ENCODE data around the gene EFNA4.

The EFNA4 gene

DNA sequence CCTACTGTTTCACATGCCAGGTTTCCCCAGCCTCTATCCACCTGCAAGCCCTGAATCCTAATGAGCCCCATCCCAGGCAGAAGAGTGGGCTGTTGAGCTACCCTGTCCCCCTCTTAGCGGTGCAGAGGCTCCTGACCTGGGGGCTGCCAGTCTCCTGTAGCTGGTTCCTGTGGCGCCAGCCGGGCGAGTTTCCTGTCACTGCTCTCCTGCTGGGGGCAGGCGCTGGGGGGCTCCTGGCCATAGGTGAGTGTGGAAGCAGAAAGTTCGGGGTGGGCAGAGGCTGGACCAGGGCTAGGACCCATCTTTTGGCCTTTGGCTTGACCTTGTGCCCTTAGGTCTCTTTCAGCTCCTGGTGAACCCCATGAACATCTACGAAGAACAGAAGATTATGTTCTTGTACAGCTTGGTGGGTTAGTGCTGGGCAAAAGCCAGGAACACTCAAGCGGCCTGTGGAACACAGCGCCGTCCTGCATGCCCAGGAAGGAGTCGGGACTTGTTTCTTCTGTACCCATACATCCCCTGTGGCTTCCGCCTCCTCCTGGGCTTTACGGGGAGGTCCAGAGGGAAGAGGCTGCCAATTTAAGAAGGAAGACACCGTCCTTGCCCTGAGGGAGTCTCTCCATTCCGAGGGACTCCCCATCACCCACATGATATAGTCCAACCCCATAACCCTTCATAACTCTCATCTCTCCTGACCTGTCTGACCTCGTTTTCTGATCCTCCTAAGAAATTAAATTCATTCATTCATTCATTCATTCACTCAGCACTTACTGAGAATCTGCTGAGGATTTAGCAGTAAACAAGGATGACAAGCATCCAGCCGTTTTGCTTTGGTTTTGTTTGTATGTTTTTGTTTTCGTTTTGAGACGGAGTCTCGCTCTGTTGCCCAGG lies 29.0 kb upstream of the EFNA4 start:
- Histone ChIP-seq H3K27me3 (ENCODE audit: control insufficient read depth, insufficient read depth, low read length) (no peaks in the 10 kb centered on the region; the same call in 1 of the 2 replicates), H3K4me3 (ENCODE audit: low read depth, low read length) (no peak overlapping the region), H3K27ac (ENCODE audit: low read depth, low read length) (no peak overlapping the region), H3K9ac (ENCODE audit: low read length) (no peak overlapping the region), H3K4me1 (ENCODE audit: control insufficient read depth, insufficient read depth, low read length) (peaks cover 4% of the 10 kb centered on the region; the same call in 1 of the 2 replicates), H3K9me3 (ENCODE audit: control insufficient read depth, insufficient read depth, low read depth, low read length) (no peaks in the 10 kb centered on the region), H3K36me3 (ENCODE audit: control insufficient read depth, insufficient read depth, low read length) (no peaks in the 10 kb centered on the region)

- no peaks in the 10 kb centered on the region for H3K9me3 ChIP-seq (ENCODE audit: control insufficient read depth, insufficient read depth, low read depth, low read length)
- H3K4me1 ChIP-seq (ENCODE audit: control insufficient read depth, insufficient read depth, low read length): peaks cover 4% of the 10 kb centered on the region; the same call in 1 of the 2 replicates
- H3K36me3 ChIP-seq (ENCODE audit: control insufficient read depth, insufficient read depth, low read length): no peaks in the 10 kb centered on the region
- H3K27ac ChIP-seq (ENCODE audit: low read depth, low read length): no peak overlapping the region
- H3K9ac ChIP-seq (ENCODE audit: low read length): no peak overlapping the region
- H3K27me3 ChIP-seq (ENCODE audit: control insufficient read depth, insufficient read depth, low read length): no peaks in the 10 kb centered on the region; the same call in 1 of the 2 replicates
- H3K4me3 ChIP-seq (ENCODE audit: low read depth, low read length): no peak overlapping the region
Observed at GRCh38 chr1:155035936-155036335, 27.6 kb upstream of the EFNA4 start.

GRCh38 chr1:155037043-155037442 lies 26.5 kb upstream of the EFNA4 start:
- Histone ChIP-seq H3K4me1 (ENCODE audit: control insufficient read depth, insufficient read depth, low read length) (peaks cover 4% of the 10 kb centered on the region; the same call in 1 of the 2 replicates), H3K27ac (ENCODE audit: low read depth, low read length) (no peak overlapping the region), H3K9me3 (ENCODE audit: control insufficient read depth, insufficient read depth, low read depth, low read length) (no peaks in the 10 kb centered on the region), H3K27me3 (ENCODE audit: control insufficient read depth, insufficient read depth, low read length) (no peaks in the 10 kb centered on the region; the same call in 1 of the 2 replicates), H3K36me3 (ENCODE audit: control insufficient read depth, insufficient read depth, low read length) (no peaks in the 10 kb centered on the region), H3K9ac (ENCODE audit: low read length) (no peak overlapping the region), H3K4me3 (ENCODE audit: low read depth, low read length) (no peak overlapping the region)

- Histone ChIP-seq H3K9ac (ENCODE audit: low read length) (no peak overlapping the region), H3K4me3 (ENCODE audit: low read depth, low read length) (no peak overlapping the region), H3K36me3 (ENCODE audit: control insufficient read depth, insufficient read depth, low read length) (no peaks in the 10 kb centered on the region), H3K9me3 (ENCODE audit: control insufficient read depth, insufficient read depth, low read depth, low read length) (no peaks in the 10 kb centered on the region), H3K27me3 (ENCODE audit: control insufficient read depth, insufficient read depth, low read length) (no peaks in the 10 kb centered on the region; the same call in 1 of the 2 replicates), H3K4me1 (ENCODE audit: control insufficient read depth, insufficient read depth, low read length) (peaks cover 4% of the 10 kb centered on the region; the same call in 1 of the 2 replicates), H3K27ac (ENCODE audit: low read depth, low read length) (no peak overlapping the region)
Observed at GRCh38 chr1:155037851-155038441, 25.6 kb upstream of the EFNA4 start.

GRCh38 chr1:155038602-155039307 lies 24.8 kb upstream of the EFNA4 start:
- Histone ChIP-seq H3K9me3 (ENCODE audit: control insufficient read depth, insufficient read depth, low read depth, low read length) (no peaks in the 10 kb centered on the region), H3K36me3 (ENCODE audit: control insufficient read depth, insufficient read depth, low read length) (no peaks in the 10 kb centered on the region), H3K9ac (ENCODE audit: low read length) (no peak overlapping the region), H3K27ac (ENCODE audit: low read depth, low read length) (no peak overlapping the region), H3K4me3 (ENCODE audit: low read depth, low read length) (no peak overlapping the region), H3K27me3 (ENCODE audit: control insufficient read depth, insufficient read depth, low read length) (no peaks in the 10 kb centered on the region; the same call in 1 of the 2 replicates), H3K4me1 (ENCODE audit: control insufficient read depth, insufficient read depth, low read length) (peaks cover 4% of the 10 kb centered on the region; the same call in 1 of the 2 replicates)

GRCh38 chr1:155039308-155039669 lies 24.3 kb upstream of the EFNA4 start:
- no peak overlapping the region for H3K9ac ChIP-seq (ENCODE audit: low read length)
- H3K9me3 ChIP-seq (ENCODE audit: control insufficient read depth, insufficient read depth, low read depth, low read length): no peaks in the 10 kb centered on the region
- H3K27ac ChIP-seq (ENCODE audit: low read depth, low read length): no peak overlapping the region
- no peaks in the 10 kb centered on the region; the same call in 1 of the 2 replicates for H3K27me3 ChIP-seq (ENCODE audit: control insufficient read depth, insufficient read depth, low read length)
- no peak overlapping the region for H3K4me3 ChIP-seq (ENCODE audit: low read depth, low read length)
- H3K4me1 ChIP-seq (ENCODE audit: control insufficient read depth, insufficient read depth, low read length): peaks cover 4% of the 10 kb centered on the region; the same call in 1 of the 2 replicates
- H3K36me3 ChIP-seq (ENCODE audit: control insufficient read depth, insufficient read depth, low read length): no peaks in the 10 kb centered on the region

DNA sequence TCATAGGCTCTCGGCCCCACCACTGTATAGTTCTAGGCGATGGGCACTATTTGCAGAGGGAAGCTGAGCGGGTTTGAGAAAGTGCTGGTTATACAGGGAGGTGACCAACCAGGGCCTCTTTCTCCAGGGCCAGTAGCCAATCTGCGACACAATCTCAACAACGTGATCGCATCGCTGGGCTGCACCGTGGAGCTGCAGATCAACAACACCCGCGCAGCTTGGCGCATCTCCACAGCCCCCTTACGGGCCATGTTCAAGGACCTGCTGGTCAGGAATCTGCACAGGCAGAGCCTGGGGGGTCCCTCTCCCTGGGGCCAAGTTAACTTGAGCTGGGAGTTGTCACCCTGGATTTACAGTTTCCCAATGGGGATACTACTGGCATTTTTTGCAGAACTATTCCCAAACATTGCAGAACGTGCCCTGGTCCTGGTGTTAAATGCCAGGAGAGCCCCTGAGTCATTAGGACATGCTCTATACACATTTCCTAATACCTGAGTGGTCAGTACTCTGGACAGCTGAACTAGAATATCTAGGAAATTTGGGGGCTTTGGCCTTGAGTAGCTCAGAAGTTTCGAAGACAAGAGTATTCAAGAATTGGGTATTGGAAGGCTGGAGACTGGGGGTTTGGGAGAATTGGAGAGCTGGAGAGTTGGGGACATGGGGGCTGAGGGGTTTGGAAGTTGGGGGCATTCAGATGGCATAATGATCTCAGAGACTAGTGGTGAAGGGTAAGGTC lies 23.0 kb upstream of the EFNA4 start:
- H3K27me3 ChIP-seq (ENCODE audit: control insufficient read depth, insufficient read depth, low read length): no peaks in the 10 kb centered on the region; the same call in 1 of the 2 replicates
- peaks cover 9% of the 10 kb centered on the region; the same call in 1 of the 2 replicates for H3K4me1 ChIP-seq (ENCODE audit: control insufficient read depth, insufficient read depth, low read length)
- no peak overlapping the region for H3K9ac ChIP-seq (ENCODE audit: low read length)
- H3K4me3 ChIP-seq (ENCODE audit: low read depth, low read length): no peak overlapping the region
- no peak overlapping the region for H3K27ac ChIP-seq (ENCODE audit: low read depth, low read length)
- no peaks in the 10 kb centered on the region for H3K9me3 ChIP-seq (ENCODE audit: control insufficient read depth, insufficient read depth, low read depth, low read length)
- H3K36me3 ChIP-seq (ENCODE audit: control insufficient read depth, insufficient read depth, low read length): no peaks in the 10 kb centered on the region

DNA sequence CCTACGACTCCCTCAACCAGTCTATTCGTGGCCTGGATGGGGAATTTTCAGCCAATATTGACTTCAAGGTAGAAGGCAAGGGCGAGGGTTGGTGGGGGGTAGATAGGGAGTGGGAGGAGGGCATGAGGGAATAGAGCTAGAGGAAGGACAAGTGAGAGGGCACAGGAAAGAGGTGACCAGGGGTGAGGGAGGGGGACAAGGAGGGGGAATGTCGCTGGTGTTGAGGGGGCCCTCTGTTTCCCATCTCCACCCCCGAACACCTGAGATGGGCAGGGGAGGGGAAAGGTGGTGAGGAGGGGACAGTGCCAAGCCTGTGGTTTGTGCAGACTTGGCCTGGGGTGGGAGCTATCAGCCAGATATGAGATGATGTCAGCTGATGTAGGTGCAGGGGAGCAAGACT lies 20.8 kb upstream of the EFNA4 start:
- H3K9ac ChIP-seq (ENCODE audit: low read length): no peak overlapping the region
- no peaks in the 10 kb centered on the region; the same call in 1 of the 2 replicates for H3K27me3 ChIP-seq (ENCODE audit: control insufficient read depth, insufficient read depth, low read length)
- H3K27ac ChIP-seq (ENCODE audit: low read depth, low read length): no peak overlapping the region
- no peak overlapping the region for H3K4me3 ChIP-seq (ENCODE audit: low read depth, low read length)
- H3K9me3 ChIP-seq (ENCODE audit: control insufficient read depth, insufficient read depth, low read depth, low read length): no peaks in the 10 kb centered on the region
- no peaks in the 10 kb centered on the region for H3K36me3 ChIP-seq (ENCODE audit: control insufficient read depth, insufficient read depth, low read length)
- H3K4me1 ChIP-seq (ENCODE audit: control insufficient read depth, insufficient read depth, low read length): peaks cover 16% of the 10 kb centered on the region; the same call in 1 of the 2 replicates

GRCh38 chr1:155043301-155043702 lies 20.2 kb upstream of the EFNA4 start:
- Histone ChIP-seq H3K27ac (ENCODE audit: low read depth, low read length) (no peak overlapping the region), H3K9ac (ENCODE audit: low read length) (no peak overlapping the region), H3K4me1 (ENCODE audit: control insufficient read depth, insufficient read depth, low read length) (peaks cover 17% of the 10 kb centered on the region; the same call in 1 of the 2 replicates)

GRCh38 chr1:155043793-155044192 lies 19.7 kb upstream of the EFNA4 start:
- H3K4me3 ChIP-seq (ENCODE audit: low read depth, low read length): no peak overlapping the region
- no peaks in the 10 kb centered on the region; the same call in 1 of the 2 replicates for H3K27me3 ChIP-seq (ENCODE audit: control insufficient read depth, insufficient read depth, low read length)
- no peaks in the 10 kb centered on the region for H3K9me3 ChIP-seq (ENCODE audit: control insufficient read depth, insufficient read depth, low read depth, low read length)
- peaks cover 18% of the 10 kb centered on the region; the same call in 1 of the 2 replicates for H3K4me1 ChIP-seq (ENCODE audit: control insufficient read depth, insufficient read depth, low read length)
- H3K9ac ChIP-seq (ENCODE audit: low read length): no peak overlapping the region
- H3K27ac ChIP-seq (ENCODE audit: low read depth, low read length): no peak overlapping the region
- no peaks in the 10 kb centered on the region for H3K36me3 ChIP-seq (ENCODE audit: control insufficient read depth, insufficient read depth, low read length)

More at GRCh38 chr1:155043301-155043702, 20.2 kb upstream of the EFNA4 start:
- Histone ChIP-seq H3K4me3 (ENCODE audit: low read depth, low read length) (no peak overlapping the region), H3K27me3 (ENCODE audit: control insufficient read depth, insufficient read depth, low read length) (no peaks in the 10 kb centered on the region; the same call in 1 of the 2 replicates), H3K9me3 (ENCODE audit: control insufficient read depth, insufficient read depth, low read depth, low read length) (no peaks in the 10 kb centered on the region), H3K36me3 (ENCODE audit: control insufficient read depth, insufficient read depth, low read length) (no peaks in the 10 kb centered on the region)
